NAMALWA (cell line): ENCODE data around the gene IFNAR1.

Experiments used
- DNase-seq: peaks from one replicate; pipeline ENCODE4 v3.0.0-alpha.2; 2015; ENCODE audit warnings: low spot score

The IFNAR1 gene

DNA sequence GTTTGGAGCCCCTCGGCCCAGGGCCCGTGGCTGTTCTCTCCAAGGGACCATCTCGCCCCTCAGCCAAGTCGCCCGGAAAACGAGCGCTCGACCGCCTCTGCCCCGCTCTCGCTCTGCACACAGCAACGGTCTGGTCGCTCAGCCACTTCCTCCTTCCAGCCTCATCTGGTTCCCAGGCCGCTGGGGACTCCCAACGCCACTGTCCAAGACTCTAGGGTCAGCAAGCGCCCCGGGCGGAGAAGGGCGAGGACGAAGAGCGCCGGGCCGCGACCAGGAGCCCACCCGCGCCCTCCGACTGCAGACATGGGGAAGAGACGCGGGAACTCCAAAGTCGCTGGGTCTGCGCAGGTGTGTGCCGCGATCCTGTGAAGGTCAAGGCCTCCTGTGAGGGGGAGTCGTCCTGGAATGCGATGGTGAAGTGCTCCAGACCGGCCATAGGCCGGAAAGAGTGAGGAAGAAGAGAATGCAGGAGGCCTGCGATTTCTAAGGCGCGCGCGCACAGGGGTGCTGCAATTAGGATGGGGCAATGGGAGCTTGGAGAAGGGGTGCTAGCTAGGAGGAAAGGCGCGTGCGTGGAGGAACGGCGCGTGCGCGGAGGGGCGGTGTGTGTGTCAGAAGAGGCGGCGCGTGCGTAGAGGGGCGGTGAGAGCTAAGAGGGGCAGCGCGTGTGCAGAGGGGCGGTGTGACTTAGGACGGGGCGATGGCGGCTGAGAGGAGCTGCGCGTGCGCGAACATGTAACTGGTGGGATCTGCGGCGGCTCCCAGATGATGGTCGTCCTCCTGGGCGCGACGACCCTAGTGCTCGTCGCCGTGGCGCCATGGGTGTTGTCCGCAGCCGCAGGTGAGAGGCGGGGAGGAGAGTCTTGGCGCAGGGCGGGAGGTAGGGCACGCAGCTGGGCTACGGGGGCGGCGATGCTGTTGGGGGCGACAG, at the start of gene IFNAR1:
TSS of gene IFNAR1 (plus strand) at position 680 of the 931 bp plus-strand sequence. CDS start at position 766, 86 bp downstream.
- DNase-seq: peak; percentile 97

DNA sequence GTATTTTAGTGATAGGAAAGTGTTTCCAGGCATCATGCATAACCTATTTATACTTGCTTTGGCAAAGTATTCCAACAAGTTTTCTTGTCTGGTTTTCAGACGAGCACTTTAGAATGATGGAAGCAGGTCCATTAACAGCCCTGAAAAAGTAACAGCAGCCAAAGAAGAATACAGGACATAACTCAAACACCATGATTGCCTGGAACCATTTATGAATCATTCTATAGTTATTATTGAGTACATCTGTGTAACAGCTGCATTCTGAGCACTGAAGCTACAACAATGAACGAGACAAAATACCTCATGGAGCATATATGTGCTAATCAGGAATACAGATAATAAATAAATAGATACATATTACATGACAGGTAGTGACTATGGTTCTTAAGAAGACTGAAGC, 46.0 kb upstream of the IFNAR1 start:
- no peak for DNase-seq

DNA sequence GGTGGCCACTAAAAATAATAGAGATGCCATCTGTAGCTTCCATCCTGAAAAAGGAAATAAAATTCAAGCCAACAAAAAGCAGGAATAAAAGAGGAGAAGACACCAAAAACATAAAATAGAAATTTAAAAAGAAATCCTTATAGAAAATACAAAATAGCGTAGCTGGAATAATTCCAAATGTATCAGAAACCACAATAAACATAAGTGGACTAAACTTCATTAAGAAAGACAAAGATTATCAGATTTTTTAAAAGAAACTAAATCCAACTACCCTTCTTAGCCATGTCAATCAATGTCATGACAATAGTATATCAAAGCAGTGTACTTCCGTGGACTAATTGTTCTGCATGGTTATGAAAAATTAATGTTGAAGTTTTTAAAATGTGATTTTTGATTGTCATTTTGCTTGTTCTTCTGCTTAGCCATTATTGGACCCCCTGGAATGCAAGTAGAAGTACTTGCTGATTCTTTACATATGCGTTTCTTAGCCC, 45.4 kb upstream of the IFNAR1 start:
- DNase-seq: no peak

DNA sequence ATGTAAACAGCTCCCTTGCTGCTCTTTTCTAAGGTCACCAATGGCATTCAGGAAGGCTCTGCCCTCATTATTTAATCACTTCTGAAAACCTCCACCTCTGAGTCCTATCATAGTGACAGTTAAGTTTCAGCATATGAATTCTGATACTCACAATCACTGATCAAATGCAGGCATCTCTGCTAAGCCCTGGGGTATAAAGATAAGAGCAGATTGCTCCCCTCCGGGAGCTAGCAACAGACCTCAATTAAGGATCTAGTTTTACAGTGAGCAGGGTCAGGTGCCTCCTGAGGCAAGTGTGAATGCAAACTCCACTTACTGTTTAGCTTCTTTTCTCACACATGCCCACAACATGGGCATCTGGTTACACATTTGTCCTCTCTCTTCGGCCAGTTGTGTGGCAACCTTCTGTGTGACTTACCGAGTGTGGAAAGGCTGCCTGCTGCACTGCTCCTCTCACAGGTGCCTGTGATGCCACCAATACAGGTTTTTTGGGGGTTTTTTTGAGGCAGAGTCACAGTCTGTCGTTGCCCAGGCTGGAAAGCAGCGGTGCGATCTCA, 43.6 kb upstream of the IFNAR1 start:
- no peak for DNase-seq

DNA sequence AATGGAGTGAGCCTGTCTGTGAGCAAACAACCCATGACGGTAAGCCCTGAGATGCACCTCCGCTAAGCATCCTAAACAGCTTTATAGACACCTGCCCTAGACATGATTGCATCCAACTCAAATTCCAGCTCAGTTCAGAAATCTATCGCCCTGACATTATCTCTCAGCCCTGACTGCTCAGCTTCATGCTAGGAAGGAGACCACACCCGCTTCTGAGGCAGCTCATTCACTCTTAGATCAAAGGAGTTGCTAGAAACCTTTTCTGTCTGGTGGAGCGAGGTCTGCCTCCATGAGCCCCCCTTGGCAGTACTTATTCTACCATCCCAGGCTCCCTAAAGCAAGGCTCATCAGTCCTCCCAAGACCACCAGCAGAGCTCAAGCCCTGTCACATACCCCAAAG, 41.6 kb upstream of the IFNAR1 start:
- DNase-seq: no peak

DNA sequence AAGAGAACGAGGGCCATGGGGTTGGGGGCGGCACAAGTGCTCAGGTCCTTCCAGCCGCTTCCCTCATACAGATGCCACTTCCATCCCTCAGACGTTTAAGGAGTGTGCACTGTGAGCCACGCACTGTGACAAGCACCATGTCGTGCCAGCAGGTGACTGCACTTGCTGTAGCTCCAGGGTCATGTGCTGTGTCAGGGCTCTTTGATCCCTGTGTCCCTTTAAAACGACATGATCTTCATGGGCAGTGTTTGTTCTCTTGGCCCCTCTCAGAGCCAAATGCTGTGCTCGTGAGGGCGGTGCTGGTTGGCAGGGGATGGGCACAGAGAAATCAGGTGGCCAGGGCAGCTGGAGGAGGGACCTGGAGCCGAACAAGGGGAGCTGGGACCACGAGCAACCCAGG, 38.7 kb upstream of the IFNAR1 start:
- DNase-seq: no peak

DNA sequence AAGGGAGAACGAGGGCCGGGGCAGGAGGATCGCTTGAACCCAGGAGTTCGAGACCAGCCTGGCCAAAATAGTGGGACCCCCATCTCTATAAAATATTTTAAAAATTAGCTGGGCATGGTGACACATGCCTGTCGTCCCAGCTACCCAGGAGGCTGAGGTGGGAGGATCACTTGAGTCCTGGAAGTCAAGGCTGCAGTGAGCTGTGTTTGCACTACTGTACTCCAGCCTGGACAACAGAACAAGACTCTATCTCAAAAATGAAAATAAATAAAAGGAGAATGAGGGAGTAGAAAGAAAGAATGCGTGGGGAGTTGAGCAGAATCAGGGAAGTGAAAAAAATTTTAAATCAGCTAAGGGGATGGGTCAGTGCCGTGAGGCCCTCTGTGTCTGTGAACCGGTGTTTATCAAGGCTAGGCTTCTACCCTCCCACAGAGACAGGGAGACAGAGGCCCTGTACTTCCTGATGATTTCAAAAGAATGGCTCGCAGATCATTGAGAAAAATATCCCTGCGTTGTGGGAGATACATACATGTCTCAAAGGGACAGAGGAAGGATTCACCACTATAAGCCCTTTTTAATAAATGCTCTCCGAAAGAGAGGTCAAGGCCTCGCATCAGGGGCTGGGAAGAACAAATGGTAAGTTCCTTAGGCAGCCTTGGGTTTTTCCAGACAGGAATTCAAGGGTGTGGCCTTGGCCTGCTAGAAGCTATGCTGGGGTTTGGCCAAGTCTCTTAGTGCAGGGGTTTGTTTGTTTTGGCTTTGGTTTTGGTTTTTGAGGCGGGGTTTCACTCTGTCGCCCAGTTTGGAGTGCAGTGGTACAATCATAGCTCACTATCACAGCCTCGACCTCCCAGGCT, 37.9 kb upstream of the IFNAR1 start:
- DNase-seq: no peak

DNA sequence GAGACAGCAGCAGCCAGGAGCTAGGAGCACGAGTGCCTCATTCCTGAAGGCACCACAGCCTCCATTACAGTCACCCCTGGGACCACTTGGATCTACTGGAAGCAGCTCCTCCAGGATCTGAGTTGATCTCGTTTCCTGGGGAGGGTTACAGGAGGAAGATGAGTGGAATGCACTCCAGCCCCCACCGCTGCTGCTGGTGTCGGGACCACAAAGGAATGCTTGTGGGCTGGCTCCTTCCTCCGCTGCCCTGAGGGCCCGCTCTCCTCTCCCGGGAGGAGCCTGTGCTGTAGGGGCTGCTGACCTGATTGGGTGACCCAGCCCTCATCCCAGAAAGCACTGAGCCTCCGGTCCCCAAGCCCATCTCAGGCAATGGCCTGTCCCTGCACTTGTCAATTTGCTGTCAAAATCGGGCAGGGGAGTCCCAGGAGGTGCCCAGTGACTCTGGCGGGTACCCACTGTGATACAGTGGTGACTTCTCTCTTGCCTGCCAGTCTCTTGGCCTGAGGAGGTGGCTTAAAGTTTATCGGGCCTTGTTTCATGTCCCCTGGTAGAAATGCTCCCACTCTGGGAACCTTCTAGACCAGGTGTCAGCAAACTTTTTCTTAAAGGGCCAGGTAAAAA, 35.5 kb upstream of the IFNAR1 start:
- no peak for DNase-seq

DNA sequence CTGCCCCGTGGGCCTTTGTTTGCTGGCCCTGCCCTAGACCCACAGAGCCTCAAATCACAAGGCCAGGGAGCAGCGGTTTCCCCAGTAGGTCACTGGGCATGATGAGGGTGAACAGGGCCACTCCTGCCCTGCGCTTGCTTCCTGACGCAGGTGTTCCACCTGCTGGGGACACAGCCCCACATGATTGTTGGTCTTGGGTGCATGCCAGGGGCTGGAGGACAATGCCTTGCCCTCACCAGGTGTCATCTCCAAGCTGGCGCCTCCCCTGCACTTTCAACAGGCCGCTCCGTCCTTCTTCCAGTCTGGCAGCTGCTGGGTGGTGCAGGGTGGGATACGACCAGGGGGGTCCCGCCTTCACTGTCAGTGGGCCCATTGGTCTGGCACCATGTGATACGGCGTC, 34.3 kb upstream of the IFNAR1 start:
- DNase-seq: no peak

DNA sequence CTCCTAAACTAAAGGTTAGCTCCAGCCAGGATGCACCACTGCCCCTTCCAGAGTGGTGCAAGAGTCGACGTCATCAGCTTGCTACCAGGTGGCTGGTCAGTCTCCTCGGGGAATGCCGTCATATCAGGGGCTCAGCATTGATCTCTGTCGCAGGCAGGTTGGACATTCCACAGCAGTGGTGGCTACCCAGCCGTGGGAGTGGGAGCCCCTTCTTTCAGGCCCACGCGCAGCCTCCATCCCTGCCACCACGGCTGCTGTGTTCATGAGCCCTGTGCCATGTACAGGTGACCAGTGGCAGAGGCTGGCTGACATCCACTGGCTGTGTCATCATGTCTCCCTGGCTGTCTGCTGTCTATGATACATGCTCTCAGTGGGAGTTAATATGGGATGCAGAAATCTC, 33.1 kb upstream of the IFNAR1 start:
- DNase-seq: no peak

DNA sequence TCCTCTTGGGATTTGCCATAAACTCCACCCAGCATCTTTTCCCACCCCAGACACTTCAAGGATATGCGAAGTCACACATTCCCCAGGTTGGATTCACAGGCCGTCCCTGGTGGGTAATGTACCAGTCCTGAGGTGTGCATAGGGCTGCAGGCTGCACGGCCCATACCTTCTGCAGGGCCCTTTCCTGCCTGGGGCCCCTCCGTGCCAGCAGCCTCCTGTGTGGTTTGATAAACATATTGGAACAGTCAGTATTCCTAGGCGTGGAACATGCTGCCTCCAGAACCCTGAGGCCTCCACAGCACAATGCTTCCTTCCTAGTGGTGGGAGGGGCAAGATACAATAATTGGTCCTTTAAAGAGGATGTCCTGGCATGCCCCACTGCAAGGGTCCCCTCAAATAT, 32.0 kb upstream of the IFNAR1 start:
- DNase-seq: no peak

DNA sequence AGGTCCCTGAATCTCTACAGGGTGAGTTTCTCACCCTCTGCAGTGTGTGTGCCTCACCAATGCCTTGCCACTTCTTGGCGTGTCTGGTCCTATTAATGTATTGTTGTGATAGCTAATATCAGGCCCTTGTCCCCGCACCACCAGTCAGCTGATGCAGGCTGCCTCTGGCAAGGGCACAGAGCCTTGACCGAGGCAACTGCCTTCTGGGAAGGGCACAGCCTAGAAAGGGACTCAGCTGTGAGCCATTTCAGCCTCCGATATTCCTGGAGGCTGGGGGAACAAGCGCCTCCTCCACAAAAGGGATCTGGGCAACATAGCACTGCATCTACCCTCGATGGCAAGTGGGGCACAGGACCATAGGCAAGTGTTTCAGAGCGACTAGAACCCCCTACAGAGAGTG, 31.6 kb upstream of the IFNAR1 start:
- DNase-seq: no peak

DNA sequence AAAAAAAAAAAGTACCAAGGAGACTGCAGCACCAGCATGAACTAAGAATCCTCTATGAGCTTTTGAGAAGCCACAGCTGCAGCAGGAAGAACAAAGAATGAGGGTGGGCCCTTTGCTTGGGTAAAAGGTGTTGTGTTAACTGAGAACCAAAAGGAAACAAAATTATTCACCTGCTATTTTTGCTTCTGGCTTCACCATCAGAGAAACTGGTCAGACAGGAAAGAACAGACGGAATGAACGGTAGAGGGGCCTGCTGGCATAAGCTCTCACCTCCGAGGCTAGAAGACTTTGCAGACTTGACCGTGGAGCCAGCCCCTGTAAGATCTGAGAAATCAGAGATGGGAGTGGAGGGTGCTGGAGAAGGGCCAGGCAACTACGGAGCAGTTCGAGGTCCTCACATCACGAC, 31.0 kb upstream of the IFNAR1 start:
- DNase-seq: no peak

DNA sequence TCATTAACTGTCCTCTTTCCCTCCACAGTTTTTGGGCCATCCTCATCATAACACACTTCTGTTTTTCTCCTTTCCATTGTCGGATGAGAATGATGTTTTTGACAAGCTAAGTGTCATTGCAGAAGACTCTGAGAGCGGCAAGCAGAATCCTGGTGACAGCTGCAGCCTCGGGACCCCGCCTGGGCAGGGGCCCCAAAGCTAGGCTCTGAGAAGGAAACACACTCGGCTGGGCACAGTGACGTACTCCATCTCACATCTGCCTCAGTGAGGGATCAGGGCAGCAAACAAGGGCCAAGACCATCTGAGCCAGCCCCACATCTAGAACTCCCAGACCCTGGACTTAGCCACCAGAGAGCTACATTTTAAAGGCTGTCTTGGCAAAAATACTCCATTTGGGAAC, 28.6 kb upstream of the IFNAR1 start:
- peak; percentile 93 for DNase-seq

DNA sequence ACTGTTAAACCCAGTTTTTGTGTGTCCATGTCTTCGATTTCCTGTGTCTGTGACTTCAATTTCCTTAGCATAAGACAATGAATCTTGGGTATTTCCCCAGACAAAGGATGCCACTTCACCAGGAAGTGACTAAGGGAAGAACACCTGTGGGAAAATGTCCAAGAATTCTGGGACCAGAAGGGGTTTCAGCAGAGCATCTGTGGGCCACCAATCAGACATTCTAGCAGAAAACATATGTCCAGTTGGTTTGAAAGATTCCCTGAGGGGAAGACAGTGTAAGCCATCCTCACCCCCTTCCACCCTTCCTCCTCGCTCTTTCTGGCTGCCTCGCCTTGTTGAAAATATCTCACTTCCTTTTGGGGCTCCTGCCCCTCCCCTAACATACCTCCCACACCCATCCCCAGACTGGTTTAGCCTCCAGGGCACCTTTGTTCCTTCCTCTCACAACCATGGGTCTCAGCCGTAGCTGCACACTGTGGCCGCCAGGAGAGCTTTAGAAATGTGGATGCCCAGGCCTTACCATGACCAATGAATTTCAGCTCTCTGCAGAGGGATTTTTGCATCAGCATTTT, 25.5 kb upstream of the IFNAR1 start:
- peak; percentile 86 for DNase-seq

DNA sequence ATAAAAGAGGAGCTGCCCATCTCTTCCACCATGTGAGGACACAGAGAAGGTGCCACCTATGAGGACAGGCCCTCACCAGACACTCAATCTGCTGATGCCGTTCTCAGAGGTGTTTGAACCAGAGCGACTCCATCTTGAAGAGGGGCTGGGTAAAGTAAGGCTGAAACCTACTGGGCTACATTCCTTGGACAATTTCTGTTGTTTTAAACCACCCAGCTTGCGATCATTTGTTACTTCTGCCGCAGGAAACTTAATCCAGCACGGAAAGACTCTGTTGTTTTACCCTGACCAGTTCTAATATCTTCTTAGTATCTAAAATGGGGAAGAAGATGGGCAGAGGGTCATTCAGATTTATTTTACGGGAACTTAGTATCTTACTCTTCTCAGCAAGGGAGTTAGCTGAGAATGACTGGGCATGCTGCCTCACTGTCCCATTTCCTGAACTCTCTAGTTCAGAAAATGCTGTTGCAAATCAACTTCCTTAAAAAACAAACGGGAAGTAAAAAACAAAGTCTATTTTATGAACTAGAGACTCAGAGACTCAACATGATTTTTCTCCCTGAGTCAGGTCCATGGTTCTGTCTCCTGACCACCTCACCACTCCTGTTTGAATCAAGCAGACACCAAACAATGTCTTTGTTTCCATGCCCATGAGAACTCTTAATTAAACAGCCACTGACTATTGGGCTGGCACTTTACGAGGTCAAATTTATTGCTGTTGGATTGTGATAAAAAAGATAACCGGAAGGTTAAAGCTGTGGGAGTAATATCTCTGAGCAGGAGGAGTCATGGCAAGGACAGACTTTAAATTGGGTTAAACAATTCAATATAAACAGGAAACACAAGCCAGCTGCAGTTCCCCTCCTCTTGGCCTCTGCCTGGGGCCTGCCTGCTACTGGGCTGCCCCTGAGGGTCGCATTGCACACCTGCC, 23.8 kb upstream of the IFNAR1 start:
- DNase-seq: peak; percentile 54

DNA sequence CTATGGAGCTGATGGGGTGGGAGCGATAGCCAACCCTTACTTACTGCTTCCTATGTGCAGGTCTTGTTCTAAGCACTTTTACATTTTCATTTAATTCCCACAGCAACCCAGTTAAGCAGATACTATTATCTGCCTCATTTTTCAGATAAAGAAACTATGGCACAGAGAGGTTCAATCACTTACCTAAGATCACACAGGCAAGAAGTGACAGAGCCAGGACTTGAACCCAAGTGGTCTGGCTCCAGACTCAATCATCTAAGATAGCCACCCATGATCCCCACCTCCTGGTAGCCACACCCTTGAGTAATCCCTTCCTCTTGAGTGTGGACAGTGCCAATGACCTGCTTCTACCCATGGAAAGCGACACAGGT, 23.2 kb upstream of the IFNAR1 start:
- no peak for DNase-seq

DNA sequence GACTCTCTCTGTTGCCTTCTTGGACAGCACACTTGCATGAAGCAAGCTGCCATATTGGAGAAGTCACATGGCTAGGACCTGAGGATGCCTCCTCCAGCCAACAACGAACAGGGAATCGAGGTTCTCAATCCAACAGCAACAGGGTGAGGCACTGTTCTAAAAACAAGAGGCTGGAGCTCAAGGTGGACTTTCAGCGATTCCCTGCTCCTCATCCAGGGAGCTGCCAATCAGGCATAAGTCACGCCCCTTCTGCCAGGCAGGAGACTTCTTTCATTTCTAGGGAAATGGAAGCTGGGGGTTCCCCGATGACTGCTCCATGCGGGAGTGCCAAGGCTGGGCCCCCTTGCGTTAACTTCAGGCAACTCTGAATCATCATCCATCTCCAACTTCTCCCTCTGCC, 22.7 kb upstream of the IFNAR1 start:
- no peak for DNase-seq

DNA sequence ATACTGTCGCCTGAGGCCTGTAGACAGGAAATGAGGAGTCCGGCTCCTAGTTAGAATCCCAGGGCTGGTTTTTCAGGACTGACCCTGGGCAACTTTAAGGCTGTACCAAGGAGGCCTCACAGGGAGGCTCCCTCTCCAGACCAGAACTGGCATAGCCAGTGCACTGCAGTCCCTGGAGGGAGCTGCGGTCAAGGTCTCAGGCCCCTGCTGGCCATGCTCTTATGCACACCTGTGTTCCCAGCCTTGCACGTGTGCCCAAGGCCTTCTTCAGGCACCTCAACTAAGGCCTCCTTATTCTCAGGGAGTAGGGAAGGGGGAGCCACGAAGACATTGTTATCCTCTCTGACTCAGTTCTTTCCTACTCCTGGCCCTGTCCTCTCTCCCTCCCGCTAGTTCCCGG, 22.0 kb upstream of the IFNAR1 start:
- DNase-seq: no peak

DNA sequence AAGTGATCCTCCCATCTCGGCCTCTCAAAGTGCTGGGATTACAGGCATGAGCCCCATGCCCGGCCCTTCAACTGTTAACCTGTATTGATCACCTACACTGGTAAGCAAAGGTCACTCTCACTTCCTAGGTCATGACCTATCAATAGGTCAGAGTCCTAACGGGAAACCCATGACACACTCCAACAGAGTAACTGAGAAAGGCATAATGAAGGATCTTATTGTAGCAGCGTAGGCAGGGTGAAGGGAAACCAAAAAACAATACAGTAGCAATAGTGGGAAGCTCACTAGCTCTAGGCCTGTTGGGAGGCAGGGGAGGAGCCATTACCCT, 19.5 kb upstream of the IFNAR1 start:
- no peak for DNase-seq

DNA sequence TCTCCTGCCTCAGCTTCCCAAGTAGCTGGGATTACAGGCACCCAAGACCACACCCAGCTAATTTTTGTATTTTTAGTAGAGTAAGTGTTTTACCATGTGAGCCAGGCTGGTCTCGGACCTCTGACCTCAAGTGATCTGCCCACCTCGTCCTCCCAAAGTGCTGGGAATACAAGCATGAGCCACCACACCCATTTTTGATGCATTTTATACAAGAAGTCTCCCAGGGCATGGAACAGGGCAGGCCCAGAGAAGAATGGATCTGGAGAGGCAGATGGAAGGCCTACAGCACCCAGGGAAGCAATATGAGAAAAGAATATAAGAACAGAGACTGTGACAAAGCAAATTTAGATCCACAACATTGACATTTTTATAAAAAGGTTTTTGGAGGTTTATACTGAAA, 18.8 kb upstream of the IFNAR1 start:
- DNase-seq: no peak
